Colon (tissue), 2 donors: ENCODE measurements around the gene LIPG.
A peak's percentile ranks its signal among the peaks of the same experiment; 100 is the strongest.
"Not testable (repeated sequence)": the region's sequence is repeated elsewhere in the genome, so short reads cannot be mapped to it uniquely, and the experiment has no call there.

Experiments
- FAIRE-seq: peaks from 2 replicates; lab custom pipeline; 2012; peaks lifted over from hg19 to GRCh38; lab: Jason Lieb, UNC
- donor health status: control.
- donor health status: control.

Gene LIPG

DNA sequence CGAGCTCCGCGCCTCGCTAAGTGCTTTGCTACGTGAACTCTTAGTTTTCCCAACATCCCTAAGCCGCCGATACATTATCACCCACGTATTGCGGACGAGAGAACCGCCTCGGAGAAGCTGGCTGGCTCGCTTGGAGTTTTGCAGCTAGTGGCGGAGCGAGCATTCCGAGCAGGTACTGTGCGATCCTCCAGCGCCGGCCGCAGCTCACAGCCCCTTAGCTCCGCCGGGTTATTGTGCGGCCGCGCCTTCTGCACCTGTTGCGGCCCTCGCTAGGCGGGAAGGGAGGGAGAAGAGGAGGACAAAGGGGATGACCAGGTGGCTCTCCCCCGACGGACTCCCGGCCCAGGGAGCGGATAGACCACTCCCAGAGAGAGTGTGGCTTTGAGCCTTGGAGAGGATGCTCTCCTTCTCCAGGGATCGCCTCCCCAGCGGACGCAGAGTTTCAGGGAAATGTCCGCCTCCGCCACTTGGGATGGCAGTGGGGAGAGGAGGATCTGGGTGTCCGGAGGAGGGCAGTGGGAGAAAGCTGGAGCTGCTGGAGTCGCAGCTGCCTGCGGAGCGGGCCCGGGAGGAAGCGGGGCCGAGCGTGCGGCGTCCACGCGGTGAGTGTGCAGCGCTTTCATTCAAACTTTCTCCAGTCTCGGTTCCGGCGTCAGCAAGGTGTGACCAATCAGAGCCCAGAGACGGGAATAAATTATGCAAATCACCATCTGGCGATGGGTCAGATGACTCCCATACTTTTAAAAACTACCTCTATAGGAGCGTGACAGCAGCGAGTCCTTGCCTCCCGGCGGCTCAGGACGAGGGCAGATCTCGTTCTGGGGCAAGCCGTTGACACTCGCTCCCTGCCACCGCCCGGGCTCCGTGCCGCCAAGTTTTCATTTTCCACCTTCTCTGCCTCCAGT, at the start of gene LIPG:
Gene LIPG, plus strand, starts transcription at position 769 of the 905 bp plus-strand sequence. CDS start 252 bp downstream, outside the sequence.
- FAIRE-seq, result no peak

DNA sequence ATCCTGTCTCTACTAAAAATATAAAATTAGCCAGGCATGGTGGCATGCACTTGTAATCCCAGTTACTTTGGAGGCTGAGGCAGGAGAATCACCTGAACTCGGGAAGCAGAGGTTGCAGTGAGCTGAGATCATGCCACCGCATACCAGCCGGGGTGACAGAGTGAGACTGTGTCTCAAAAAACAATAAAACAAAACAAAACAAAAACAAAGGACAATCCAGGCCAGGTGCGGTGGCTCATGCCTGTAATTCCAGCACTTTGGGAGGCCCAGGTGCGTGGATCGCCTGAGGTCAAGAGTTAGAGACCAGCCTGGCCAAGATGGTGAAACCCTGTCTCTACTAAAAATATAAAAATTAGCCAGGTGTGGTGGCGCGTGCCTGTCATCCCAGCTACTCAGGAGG, 49.0 kb upstream of the LIPG start:
- FAIRE-seq, result not testable (repeated sequence)

DNA sequence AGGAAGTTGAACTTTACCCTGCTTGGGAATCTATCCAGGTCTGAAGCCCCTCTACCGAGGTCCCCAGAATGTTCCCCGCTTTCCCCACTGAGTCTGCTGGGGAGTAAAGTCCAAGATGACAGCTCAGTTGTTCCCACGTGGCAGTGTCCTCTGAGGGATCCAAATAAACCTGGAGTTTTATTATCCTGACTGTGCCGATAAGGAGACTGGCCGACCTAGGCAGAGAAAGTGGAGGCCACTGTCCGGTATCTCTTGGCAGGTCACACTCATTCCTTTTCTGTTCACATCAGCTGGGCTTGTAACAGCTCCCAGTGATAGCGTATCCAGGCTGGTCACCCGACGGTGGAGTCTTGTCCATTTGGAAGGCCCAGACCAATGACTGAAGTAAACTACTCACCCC, 47.3 kb upstream of the LIPG start:
- no peak for FAIRE-seq

DNA sequence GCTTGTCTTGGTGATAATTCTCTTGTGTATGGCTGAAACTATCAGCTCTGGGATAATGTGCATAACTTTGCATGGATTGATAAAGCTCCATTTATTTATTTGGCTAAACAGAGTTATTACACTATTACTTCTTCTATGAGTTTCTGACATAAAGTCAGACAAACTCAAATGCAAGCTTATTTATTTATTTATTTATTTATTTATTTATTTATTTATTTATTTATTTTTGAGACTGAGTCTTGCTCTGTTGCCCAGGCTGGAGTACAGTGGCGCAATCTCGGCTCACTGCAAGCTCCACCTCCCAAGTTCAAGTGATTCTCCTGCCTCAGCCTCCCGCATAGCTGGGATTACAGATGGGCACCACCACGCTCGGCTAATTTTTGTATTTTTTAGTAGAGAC, 46.9 kb upstream of the LIPG start:
- FAIRE-seq, result not testable (repeated sequence)

DNA sequence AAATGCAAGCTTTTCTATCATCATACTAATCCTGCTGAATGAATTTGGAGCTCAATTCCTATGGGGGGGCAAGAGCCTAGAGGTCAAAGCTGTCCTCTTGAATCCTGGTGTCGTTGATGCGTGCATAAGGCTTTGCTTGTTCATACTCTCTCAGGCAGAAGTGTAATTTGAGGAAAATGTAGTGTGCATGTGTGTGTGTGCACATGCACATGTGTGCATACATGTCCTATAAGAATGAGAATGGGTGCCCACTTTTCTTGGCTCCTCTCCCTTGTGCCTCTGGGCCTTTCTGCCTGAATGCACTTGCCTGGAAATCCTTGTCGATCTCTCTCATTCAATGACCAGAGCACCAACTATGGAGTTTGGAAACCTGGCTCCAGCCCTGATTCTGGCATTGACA, 46.3 kb upstream of the LIPG start:
- no peak for FAIRE-seq

DNA sequence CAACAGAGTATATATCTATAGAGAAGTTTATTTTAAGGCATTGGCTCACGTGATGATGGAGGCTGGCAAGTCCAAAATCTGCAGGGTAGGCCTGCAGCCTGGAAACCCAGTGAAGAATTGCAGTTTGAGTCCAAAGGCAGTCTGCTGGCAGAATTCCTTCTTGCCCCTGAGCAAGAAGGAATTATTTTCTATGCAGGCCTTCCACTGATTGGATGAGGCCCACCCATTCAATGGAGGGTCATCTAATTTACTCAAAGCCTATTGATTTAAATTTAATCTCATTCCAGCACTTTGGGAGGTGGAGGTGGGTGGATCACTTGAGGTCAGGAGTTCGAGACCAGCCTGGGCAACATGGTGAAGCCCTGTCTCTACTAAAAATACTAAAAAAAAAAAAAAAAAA, 44.4 kb upstream of the LIPG start:
- FAIRE-seq, result no peak

DNA sequence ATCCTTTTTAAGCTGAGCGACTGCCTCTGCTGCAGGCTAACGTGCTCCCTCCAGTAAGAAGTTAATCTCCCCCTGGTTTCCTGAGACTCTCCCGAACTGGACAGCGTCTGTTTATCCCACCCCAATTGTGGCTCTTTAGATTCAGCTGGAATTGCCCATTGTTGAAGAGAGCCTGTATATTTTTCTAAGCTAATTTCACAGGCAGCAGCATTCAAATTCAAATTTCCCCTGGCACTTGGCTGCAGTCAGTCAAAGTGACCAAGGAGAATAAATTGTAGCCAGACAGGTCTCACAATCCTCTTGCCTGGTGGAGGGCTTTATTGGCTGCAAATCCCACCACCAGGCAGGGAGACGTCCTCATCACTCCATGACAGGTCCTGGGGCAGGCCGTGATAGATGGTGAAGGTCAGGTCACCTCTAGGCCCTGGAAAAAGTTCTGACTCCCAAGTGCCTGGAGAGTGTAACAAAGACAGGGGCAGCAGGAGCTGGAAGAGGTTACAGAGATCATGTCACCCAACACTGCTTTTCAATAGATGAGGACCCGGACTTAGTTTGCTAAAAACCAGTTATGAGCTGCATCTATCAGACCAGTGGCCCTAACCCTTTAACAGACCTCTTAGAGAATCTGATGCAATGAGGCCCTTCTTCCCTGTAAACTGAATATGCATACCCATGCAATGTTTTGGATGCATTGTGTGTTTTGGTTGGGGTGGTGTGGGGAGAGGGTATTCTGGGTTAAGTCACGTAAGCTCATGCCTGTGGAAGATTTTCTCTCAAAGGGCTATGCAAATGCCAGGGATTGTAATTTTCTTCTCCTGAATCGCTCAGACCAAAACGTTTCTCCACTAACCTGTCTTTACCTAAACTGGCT, 42.5 kb upstream of the LIPG start:
- FAIRE-seq, result no peak

DNA sequence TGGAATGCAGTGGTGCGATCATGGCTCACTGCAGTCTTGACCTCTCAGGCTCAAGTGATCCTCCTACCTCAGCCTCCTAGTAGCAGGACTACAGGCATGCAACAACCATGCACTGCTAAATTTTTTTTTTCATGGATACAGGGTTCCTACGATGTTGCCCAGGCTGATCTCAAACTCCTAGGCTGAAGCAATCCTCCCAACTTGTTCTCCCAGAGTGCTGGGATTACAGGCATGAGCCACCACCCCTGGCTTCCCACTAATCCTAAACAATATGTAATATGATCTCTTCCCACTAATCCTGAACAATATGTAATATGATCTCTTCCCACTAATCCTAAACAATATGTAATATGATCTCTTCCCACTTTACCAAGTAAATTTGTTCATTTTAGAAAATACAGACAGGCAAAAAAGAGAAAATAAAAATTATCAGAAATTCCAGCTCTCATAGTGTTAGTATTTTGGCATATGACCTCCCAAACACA, 41.2 kb upstream of the LIPG start:
- FAIRE-seq, result no peak

DNA sequence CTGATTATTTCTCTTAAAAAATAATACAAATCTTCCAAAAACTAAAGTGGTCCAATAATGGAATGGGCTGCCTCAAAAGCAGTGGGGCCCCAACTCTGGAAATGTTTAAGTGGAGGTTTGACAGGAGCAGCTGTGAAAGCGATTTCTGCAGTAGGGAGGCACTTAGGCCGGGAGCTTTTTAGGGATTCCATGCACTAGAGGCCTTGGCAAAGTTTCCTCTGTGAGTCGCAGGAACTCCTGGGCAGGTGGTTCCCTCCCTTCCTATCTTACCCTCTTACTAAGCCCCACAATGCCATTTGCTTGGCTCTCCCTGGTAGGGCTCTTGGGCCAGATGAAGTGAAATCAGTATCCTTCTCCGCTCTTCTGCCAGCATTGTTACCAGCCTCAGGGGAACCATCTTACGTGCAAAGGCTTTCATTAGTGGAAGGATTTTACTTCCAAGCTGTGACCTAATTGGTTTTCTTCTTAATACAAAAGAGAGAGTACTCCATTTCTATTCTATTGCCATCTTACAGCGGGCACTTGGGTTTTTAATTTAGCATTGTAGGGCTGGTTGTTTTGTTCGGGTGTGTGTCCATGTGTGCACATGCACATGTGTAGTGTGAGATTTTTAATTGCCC, 40.5 kb upstream of the LIPG start:
- FAIRE-seq, result no peak

DNA sequence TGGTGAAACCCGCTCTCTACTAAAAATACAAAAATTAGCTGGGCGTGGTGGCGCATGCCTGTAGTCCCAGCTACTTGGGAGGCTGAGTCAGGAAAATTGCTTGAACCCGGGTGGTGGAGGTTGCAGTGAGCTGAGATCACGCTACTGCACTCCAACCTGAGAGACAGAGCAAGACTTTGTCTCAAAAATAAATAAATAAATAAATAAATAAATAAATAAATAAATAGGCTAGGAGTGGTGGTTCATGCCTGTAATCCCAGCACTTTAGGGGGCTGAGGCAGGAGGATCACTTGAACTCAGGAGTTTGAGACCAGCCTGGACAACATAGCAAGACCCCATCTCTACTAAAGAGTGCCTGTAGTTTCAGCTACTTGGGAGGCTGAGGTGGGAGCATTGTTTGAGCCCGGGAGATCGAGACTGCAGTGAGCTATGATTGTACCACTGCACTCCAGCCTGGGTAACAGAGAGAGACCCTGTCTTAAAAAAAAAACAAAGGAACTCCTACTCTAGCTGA, 38.2 kb upstream of the LIPG start:
- not testable (repeated sequence) for FAIRE-seq

DNA sequence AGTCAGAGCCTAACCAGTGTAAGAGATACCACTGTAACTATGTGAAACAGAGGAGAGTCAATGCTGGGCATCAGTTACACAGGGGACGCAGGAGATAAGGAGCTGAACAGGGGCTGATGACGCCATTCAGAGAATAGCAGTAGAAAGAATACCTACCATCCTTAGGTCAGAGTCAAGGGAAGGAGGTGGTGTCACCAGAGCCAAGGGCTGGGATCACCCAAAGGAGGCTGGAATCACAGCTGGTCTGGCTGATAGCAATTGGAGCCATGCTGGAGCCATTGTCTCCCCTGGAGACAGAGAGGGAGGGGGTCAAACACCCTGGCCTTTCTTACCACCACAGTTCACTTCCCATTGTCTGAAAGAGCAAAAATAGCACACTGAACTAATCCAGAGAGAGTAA, 37.5 kb upstream of the LIPG start:
- FAIRE-seq, result no peak

DNA sequence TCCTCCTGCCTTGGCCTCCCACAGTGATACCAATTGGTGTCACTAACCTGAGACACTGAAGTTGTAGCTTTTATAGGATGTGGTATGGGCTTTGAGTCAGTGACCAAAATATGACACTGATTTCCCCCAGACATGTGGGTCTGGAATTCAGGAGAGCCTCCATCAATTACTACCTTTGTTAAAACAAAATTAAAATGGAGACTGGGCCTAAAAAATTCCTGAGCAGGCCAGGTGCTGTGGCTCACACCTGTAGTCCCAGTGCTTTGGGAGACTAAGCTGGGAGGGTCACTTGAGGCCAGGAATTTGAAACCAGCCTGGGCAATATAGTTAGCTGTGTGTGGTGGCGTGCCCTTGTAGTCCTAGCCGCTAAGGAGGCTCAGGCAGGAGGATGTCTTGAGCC, 36.9 kb upstream of the LIPG start:
- no peak for FAIRE-seq

DNA sequence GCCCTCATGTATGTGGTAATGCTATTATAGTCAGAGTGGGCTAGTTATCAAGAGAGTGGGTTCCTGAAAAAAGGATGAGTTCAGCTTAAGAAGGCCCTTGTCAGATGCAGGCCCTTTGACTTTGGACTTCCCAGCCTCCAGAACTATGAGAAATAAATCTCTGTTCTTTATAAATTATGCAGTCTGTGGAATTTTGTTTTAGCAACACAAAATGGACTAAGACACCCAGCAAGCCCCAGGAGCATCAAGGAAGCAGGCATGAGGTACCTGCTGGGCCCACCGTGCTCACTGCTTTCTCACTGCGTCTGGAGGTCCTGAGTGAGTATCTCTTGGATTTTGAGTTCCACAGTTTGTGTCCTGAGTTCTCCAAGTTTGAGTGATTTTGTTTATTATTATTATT, 35.9 kb upstream of the LIPG start:
- no peak for FAIRE-seq

DNA sequence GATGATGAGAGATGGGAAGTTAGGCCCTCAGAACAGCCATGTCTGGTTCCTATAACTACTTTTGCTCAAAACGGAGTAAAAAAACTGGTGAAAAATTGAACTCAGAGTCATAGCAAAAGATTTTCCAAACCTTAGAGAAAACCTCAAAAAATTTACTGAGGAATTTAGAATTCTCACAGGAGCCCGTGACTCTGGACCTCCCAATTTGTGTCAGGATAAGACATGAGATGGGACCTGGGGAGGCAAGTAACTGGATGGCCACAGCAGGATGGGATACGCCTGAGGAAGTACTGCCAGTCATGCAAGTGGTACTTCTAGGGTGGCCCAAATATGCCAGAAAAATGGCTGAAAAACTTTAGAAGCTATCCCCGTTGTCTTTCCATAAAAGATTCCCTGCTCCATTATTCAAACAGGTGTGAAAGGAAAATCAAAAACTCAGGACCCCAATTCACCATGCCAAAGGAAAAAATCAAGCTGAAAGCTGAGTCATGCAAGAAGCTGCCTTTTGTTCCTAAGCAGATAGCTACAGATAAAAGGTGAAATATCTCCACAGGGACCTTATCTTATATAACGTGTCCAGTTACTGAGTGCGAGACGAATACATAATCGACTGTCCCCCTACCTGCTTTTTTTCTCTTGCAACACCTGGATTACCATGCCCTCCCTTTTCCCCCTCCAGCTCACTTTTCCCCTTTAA, 34.1 kb upstream of the LIPG start:
- FAIRE-seq, result no peak

DNA sequence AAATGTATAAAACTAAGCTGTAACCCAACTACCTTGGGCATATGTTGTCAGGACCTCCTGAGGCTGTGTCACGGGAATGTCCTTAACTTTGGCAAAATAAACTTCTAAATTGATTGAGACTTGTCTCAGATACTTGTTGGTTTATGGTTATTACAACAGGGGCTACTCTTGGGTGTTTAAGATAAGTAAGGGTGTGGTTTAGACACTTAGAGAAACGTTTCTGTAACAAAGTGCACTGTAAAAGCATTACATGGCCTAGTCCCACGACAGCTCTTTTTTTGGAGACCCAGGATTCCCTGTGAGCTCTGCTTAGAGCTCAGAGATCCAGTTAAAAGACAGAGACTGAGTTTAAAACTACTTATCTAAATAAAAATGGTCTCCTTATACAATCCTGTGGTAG, 32.3 kb upstream of the LIPG start:
- FAIRE-seq, result no peak

DNA sequence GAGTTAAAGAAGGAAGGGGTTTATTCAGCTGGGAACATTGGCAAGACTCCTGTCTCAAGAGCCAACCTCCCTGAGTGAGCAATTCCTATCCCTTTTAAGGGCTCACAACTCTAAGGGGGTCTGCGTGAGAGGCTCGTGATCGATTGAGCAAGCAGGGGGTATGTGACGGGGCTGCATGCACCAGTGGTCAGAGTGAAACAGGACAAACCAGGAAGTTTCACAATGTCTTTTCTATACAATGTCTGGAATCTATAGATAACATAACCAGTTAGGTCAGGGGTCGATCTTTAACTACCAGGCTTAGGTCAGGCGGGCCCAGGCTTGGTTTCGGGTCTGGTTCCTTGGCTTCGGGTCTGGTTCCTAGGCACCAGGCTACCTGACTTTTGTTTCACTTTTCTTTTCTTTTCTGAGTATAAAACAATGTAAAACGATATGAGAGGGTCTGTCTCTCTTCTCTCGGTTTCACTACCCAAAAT, 30.1 kb upstream of the LIPG start:
- no peak for FAIRE-seq

DNA sequence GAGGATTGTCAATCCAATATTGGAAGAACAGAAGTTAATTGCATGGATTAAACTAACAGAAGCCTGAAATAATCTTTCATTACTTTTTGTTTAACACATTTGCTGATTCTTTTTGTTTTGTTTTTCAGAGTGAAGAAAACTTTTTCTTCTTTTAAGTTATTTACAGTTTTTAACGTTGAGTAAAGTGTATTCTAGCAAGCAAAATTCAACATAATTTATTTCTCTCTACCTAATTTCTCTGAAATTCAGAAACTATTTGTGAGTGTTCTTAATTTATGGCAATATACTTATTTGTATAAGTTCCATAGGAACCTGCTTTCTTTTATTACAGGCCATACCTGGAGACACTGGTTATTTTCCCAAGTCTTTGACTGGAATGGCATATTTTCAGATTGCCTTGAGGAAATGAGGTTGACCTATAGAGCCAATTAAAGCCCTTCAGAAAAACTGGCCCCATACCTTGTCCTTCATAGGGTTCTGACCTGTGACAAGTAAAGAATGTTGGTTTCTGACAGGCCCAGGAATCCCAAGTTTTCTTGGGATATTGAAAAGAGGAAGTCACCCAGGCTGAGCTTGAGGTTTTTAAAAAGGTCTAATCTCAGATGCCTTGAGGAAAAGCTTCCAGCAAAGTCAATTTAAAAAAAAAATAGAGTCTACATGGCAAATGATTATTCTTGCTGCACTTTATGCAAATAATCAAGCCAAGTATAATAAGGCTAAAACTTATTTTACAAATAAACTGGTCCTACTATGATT, 26.8 kb upstream of the LIPG start:
- FAIRE-seq, result peak; percentile 43

DNA sequence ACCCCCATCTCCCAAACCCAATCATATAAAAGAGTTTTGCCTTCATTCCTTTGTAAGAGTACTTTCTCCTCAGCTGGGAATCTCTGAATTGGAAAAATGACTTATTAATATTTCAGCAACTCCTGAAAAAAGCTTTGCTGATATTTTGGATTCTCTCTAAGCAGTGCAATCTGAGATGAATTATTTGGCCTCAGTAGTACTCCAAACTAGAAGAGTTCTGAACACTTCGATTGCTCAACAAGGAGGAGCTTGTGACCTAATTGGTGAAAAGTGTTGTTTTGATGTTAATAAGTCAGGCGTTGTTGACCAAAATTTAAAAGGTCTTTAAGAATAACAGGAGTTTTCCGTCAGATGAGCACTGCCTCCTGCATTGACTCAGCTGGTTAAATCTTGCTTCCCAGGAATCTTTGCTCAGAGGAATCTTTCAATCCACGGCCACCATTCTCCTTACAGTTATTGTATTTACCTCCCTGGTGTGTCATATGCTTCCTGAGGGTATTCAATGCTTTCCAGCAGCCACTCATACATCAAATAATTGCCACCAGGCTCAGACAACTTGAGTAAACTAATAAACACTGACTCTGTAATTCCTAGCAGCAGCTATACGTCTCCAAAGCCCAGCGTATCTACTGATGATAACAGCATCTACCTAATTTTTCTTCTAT, 24.5 kb upstream of the LIPG start:
- FAIRE-seq, result no peak

DNA sequence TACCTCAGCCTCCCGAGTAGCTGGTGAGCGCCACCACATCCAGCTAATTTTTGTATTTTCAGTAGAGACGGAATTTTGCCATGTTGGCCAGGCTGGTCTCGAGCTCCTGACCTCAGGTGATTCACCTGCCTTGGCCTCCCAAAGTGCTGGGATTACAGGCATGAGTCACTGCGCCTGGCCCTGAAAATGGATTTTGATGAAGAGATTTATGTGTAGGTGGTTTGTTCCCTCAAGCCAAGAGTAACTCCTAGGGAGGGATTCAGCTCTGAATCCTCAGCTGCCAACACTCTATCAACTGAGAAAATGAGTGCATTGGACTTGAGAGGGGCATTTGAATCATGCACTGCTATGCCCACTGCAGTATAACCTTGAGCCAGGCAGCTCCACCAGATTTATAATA, 17.5 kb upstream of the LIPG start:
- FAIRE-seq, result no peak

DNA sequence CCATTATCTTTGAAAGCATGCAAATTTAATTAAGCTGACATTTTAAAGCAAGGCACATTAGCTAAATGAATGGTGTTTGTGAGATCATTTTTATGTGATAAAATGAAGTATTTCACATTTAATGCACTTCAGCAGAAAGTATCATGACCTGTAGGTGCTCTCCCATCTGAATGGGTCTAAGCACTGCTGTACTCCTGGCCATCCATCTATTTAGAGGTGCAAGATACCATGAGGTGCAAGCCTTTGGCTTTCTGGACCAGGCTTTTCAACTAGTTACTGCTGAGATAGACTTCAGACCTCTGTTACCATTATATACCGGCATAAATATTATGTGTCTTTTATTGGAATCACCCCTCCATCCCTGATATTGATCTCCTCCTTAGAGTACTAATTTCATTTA, 15.6 kb upstream of the LIPG start:
- FAIRE-seq, result no peak
